ENCODE measurements around the gene MAPK6. TPM values are rescaled to one million over a fixed set of nuclear protein-coding genes. Genes with fewer than 3 reads are reported as not detected.

The MAPK6 gene
- total and polyA plus RNA-seq, 10 of the 15 experiments (the other 5 are each of a cell fraction or from before 2014, with no cell fraction given): 20.6 to 100 (median 52.6) TPM

- H3K36me3 ChIP-seq (ENCODE audit: control insufficient read depth in 2 of 2, insufficient read depth in 2 of 2, low read length in 1 of 2): no peaks in the 10 kb centered on the region
- H3K9me3 ChIP-seq (replicated peaks; ENCODE audit: control insufficient read depth, insufficient read depth, low read length): no peaks in the 10 kb centered on the region
- FAIRE-seq (no peak), ATAC-seq (peak; percentile 62), DNase-seq (ENCODE audit: low read depth, low spot score) (no peak)
- no peaks in the 10 kb centered on the region for H3K27me3 ChIP-seq (replicated peaks in 1 of 2; ENCODE audit: control insufficient read depth in 2 of 2, insufficient read depth in 2 of 2, low read length in 1 of 2)
- BruUV-seq (replicated peaks): no TSS peak
- intact Hi-C loops (cut with micrococcal nuclease; ENCODE audit: unreplicated experiment) (no loop called here), in situ Hi-C loops (cut with MboI) (no loop called here)
- ChIA-PET CTCF (interaction anchor here (1.7 kb wide), 1 partner anchor 126 kb away, joined by 5 read pairs; no protein-coding TSS in a partner anchor), POLR2A (interaction anchor here (1.2 kb wide), 1 partner anchor 9 kb away, joined by 5 read pairs; no protein-coding TSS in a partner anchor), RAD21 (ENCODE audit: unreplicated experiment) (interaction anchor here (1.3 kb wide), 1 partner anchor 16 kb away, joined by 3 read pairs; no protein-coding TSS in a partner anchor), SMC1A (ENCODE audit: uncharacterized antibody, unreplicated experiment) (interaction anchor here (1.0 to 1.7 kb wide), 2 partner anchors 56 to 367 kb away, joined by 3 to 5 read pairs; no protein-coding TSS in a partner anchor)
- no peaks in the 10 kb centered on the region for H4K20me1 ChIP-seq (ENCODE audit: control insufficient read depth, insufficient read depth)
- no peaks in the 10 kb centered on the region for H3K79me2 ChIP-seq (ENCODE audit: control insufficient read depth, insufficient read depth, low read length)
- peaks cover 56% of the 10 kb centered on the region for H3K4me1 ChIP-seq (ENCODE audit: control insufficient read depth, insufficient read depth, low read length)
- peak overlapping the region; percentile 26 for H3K4me2 ChIP-seq (ENCODE audit: control insufficient read depth, insufficient read depth)
- peak overlapping the region; percentile 68 for H3K27ac ChIP-seq (ENCODE audit: control insufficient read depth, insufficient read depth)
- WGBS (ENCODE audit: insufficient coverage, insufficient replicate concordance, low lambda C conversion rate, missing lambda C conversion rate): 34% methylated on average over 3 of the region's 3 CpGs
- no peak overlapping the region for H3K4me3 ChIP-seq
- no peak overlapping the region for H3K9ac ChIP-seq (ENCODE audit: control insufficient read depth, insufficient read depth, low read length)
- peak overlapping the region; percentile 70 for H2AFZ ChIP-seq (ENCODE audit: control insufficient read depth, low read depth, low read length)
- TF ChIP-seq JUNB (IDR thresholded peaks at IDR 0.05) (peak; percentile 97), CEBPB (IDR thresholded peaks at IDR 0.05; ENCODE audit: borderline replicate concordance in 1 of 2, low read depth in 2 of 2, low read length in 2 of 2) (peak in 1 of 2 experiments; percentile 65; a peak in 1 of 4 replicates), PAX5 (IDR thresholded peaks at IDR 0.05; ENCODE audit: borderline replicate concordance, low read depth, low read length) (0 out of 2 replicates have a peak, but pooled peaks have one; percentile 15), TCF7 (IDR thresholded peaks at IDR 0.05; ENCODE audit: borderline replicate concordance) (peak; percentile 93), ZNF687 (IDR thresholded peaks at IDR 0.05) (peak; percentile 14; the same call in 1 of the 2 replicates), E4F1 (IDR thresholded peaks at IDR 0.05; ENCODE audit: borderline replicate concordance, partially characterized antibody) (no peak), IKZF2 (IDR thresholded peaks at IDR 0.05) (peak; percentile 72 to 79), MEF2A (IDR thresholded peaks at IDR 0.05; ENCODE audit: insufficient read depth, low read depth, low read length) (0 out of 2 replicates have a peak, but pooled peaks have one; percentile 34), MEF2B (IDR thresholded peaks at IDR 0.05; ENCODE audit: partially characterized antibody, poor library complexity, severe bottlenecking) (peak; percentile 11), SUZ12 (IDR thresholded peaks at IDR 0.05; ENCODE audit: unreplicated experiment) (no peak), EZH2 (IDR thresholded peaks at IDR 0.05; ENCODE audit: borderline replicate concordance, control insufficient read depth, low read depth, low read length) (no peak), CREM (IDR thresholded peaks at IDR 0.05; ENCODE audit: low read depth) (peak; percentile 76), STAT1 (conservative IDR thresholded peaks at IDR 0.05) (no peak), SUPT20H (IDR thresholded peaks at IDR 0.05; ENCODE audit: borderline replicate concordance, control insufficient read depth, low read depth, low read length) (no peak), MYC (IDR thresholded peaks at IDR 0.05; ENCODE audit: insufficient read depth, insufficient read length, insufficient replicate concordance, low read length, severe bottlenecking) (no peak)
These were observed 5.7 kb upstream of the MAPK6 start for GRCh38 chr15:52013151-52013791.

Data from GM12878 (cell line).